NCI-H1436 (cell line): ENCODE data around the gene METTL22.

Source experiments
- DNase-seq: peaks from one replicate; lab custom pipeline; 2025; lab: John Stamatoyannopoulos, UW

Gene METTL22

GRCh38 chr16:8594149-8594666 is 27.3 kb upstream of the METTL22 start:
- DNase-seq = no peak

GRCh38 chr16:8595783-8596182 is 25.7 kb upstream of the METTL22 start:
- no peak for DNase-seq

GRCh38 chr16:8596581-8596980 is 24.9 kb upstream of the METTL22 start:
- DNase-seq = no peak

- no peak for DNase-seq
Observed at GRCh38 chr16:8600144-8600775, 21.2 kb upstream of the METTL22 start.

- no peak for DNase-seq
Observed at GRCh38 chr16:8605554-8605953, 15.9 kb upstream of the METTL22 start.

GRCh38 chr16:8607214-8607613 is 14.3 kb upstream of the METTL22 start:
- DNase-seq = no peak

GRCh38 chr16:8611122-8611521 is 10.4 kb upstream of the METTL22 start:
- no peak for DNase-seq

- no peak for DNase-seq
Observed at GRCh38 chr16:8611886-8612600, 9.5 kb upstream of the METTL22 start.

GRCh38 chr16:8614435-8615029 is 7.0 kb upstream of the METTL22 start:
- no peak for DNase-seq

GRCh38 chr16:8619671-8620370 is 1.7 kb upstream of the METTL22 start:
- peak; percentile 51 for DNase-seq

GRCh38 chr16:8620535-8620934 is 963 bp upstream of the METTL22 start:
- DNase-seq = no peak

- no peak for DNase-seq
Observed at GRCh38 chr16:8621222-8621571, 301 bp upstream of the METTL22 start.

- DNase-seq = no peak
Observed at GRCh38 chr16:8622315-8622656, 788 bp downstream of the METTL22 start.

- no peak for DNase-seq
Observed at GRCh38 chr16:8623634-8624033, 2.1 kb downstream of the METTL22 start.

- DNase-seq = no peak
Observed at GRCh38 chr16:8625491-8626087, 4.1 kb downstream of the METTL22 start.

- no peak for DNase-seq
Observed at GRCh38 chr16:8626946-8627345, 5.4 kb downstream of the METTL22 start.

GRCh38 chr16:8627456-8627855 is 6.0 kb downstream of the METTL22 start:
- no peak for DNase-seq

GRCh38 chr16:8628981-8629725 is 7.7 kb downstream of the METTL22 start:
- DNase-seq = no peak

- DNase-seq = no peak
Observed at GRCh38 chr16:8630255-8630953, 8.9 kb downstream of the METTL22 start.

GRCh38 chr16:8631373-8631772 is 9.9 kb downstream of the METTL22 start:
- DNase-seq = no peak
